CD8-positive, alpha-beta memory T cell (primary cell): ENCODE results near the gene EPHA3. TPM values are rescaled to one million over a fixed set of nuclear protein-coding genes. Genes with fewer than 3 reads are reported as not detected.

ENCODE experiments used
- CTCF ChIA-PET: fragments of 350-600 bp; sonication (Branson Sonifier 250); formaldehyde crosslinking; loops from one replicate; lab custom pipeline; 2021; ENCODE audit warnings: antibody characterized with exemption; lab: Charles Lee
- POLR2A ChIA-PET: fragments of 350-600 bp; sonication (Branson Sonifier 250); formaldehyde crosslinking; loops from one replicate; lab custom pipeline; 2021; ENCODE audit warnings: antibody characterized with exemption; lab: Charles Lee
- DNase-seq, 5 donors: peaks; one replicate each; pipeline versions ENCODE4 v3.0.0 to v3.0.0-alpha.2; 2020 to 2022; ENCODE audit warnings: mixed read lengths in 1 of 5
- H3K27ac ChIP-seq: one replicate; pipeline ENCODE4 v1.7.0; 2013; ENCODE audit warnings: low read depth, mild to moderate bottlenecking, low read length, moderate library complexity
- H3K27me3 ChIP-seq: 2 replicates; pipeline ENCODE4 v1.7.0; 2013; ENCODE audit warnings: low read length, mild to moderate bottlenecking; ENCODE audit not compliant: insufficient read depth, poor library complexity, severe bottlenecking
- H3K36me3 ChIP-seq: 2 replicates; pipeline ENCODE4 v1.7.0; 2013; ENCODE audit warnings: mild to moderate bottlenecking, low read length, moderate library complexity; ENCODE audit not compliant: insufficient read depth
- H3K4me1 ChIP-seq: 2 replicates; pipeline ENCODE4 v1.7.0; 2013; ENCODE audit warnings: mild to moderate bottlenecking, low read length, moderate library complexity; ENCODE audit not compliant: insufficient read depth
- H3K4me3 ChIP-seq: 2 replicates; pipeline ENCODE4 v1.7.0; 2013; ENCODE audit warnings: mild to moderate bottlenecking, low read length
- H3K9me3 ChIP-seq: 2 replicates; pipeline ENCODE4 v1.7.0; 2013; ENCODE audit warnings: mild to moderate bottlenecking, low read length
- H3K27ac Mint-ChIP-seq, 8 donors: one replicate each; pipeline ENCODE4 v1.8.0; 2020 to 2021; ENCODE audit warnings: mixed read lengths in 8 of 8, mild to moderate bottlenecking in 6 of 8, inconsistent platforms in 3 of 8, moderate library complexity in 3 of 8
- H3K27me3 Mint-ChIP-seq, 2 donors: one replicate each; pipeline ENCODE4 v1.8.0; 2020 to 2021; ENCODE audit warnings: mixed read lengths in 2 of 2, mild to moderate bottlenecking in 1 of 2, moderate library complexity in 1 of 2
- H3K36me3 Mint-ChIP-seq, 3 donors: one replicate each; pipeline ENCODE4 v1.8.0; 2020 to 2021; ENCODE audit warnings: mixed read lengths in 3 of 3, inconsistent platforms in 1 of 3, mild to moderate bottlenecking in 1 of 3
- H3K4me1 Mint-ChIP-seq, 3 donors: one replicate each; pipeline ENCODE4 v1.8.0; 2020 to 2021; ENCODE audit warnings: mixed read lengths in 3 of 3, inconsistent platforms in 1 of 3, mild to moderate bottlenecking in 1 of 3
- H3K4me3 Mint-ChIP-seq, 7 donors: one replicate each; pipeline ENCODE4 v1.8.0; 2020 to 2021; ENCODE audit warnings: mixed read lengths in 7 of 7, mild to moderate bottlenecking in 6 of 7, moderate library complexity in 4 of 7, inconsistent platforms in 2 of 7
- H3K9me3 Mint-ChIP-seq, 5 donors: one replicate each; pipeline ENCODE4 v1.8.0; 2020 to 2022; ENCODE audit warnings: mixed read lengths in 5 of 5, mild to moderate bottlenecking in 3 of 5, moderate library complexity in 2 of 5, inconsistent platforms in 1 of 5
- polyA plus RNA-seq: library from polyadenylated mRNA; unstranded; fragments of 300-500 nt; fragmentation: Illumina TruSeq; gene quantifications from one replicate; pipeline ENCODE4 v1.2.3, GENCODE V29; 2021
- total RNA-seq, 2 experiments: library from RNA; stranded (reverse); gene quantifications; one replicate each; pipeline ENCODE4 v1.2.3, GENCODE V29; 2021

Gene EPHA3
- total and polyA plus RNA-seq, 3 experiments from 2014 or later, result not detected

GRCh38 chr3:89155811-89156210, 48.4 kb downstream of the EPHA3 start:
- Mint-ChIP-seq H3K27ac (no peak overlapping the region), H3K36me3 (no peaks in the 10 kb centered on the region), H3K9me3 (peaks cover 3 to 13% (median 11%) of the 10 kb centered on the region in 5 donors), H3K4me3 (no peak overlapping the region), H3K4me1 (no peaks in the 10 kb centered on the region), H3K27me3 (no peaks in the 10 kb centered on the region)
- Histone ChIP-seq H3K4me3 (no peak overlapping the region), H3K4me1 (no peaks in the 10 kb centered on the region), H3K27me3 (no peaks in the 10 kb centered on the region), H3K27ac (no peak overlapping the region), H3K9me3 (no peaks in the 10 kb centered on the region), H3K36me3 (no peaks in the 10 kb centered on the region)
- no peak for DNase-seq
- ChIA-PET POLR2A (no interaction called here), CTCF (no interaction called here)

DNA sequence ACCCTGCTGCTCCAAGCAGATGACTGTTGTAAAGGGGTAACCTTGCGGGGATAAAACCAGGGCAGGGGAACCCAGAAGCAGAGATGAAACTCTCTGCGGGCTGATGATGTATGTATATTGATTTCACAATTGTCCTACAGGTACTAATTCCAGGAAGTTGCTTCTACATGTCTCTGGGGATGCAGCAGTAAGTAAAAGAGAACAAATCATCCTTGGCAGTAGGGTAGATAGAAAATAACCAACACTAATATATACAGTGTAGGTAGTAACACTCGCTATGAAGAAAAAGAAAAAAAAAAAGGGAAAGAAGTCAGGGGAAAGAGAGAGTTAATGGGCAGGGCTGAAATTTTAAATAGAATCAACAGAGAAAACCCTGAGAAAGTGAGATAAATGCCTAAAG, 50.2 kb downstream of the EPHA3 start:
- ChIA-PET POLR2A (no interaction called here), CTCF (no interaction called here)
- Mint-ChIP-seq H3K27ac (no peak overlapping the region), H3K9me3 (peaks cover 0 to 19% (median 9%) of the 10 kb centered on the region in 5 donors), H3K4me3 (no peak overlapping the region), H3K4me1 (no peaks in the 10 kb centered on the region), H3K36me3 (no peaks in the 10 kb centered on the region), H3K27me3 (no peaks in the 10 kb centered on the region)
- H3K27me3 ChIP-seq, result no peaks in the 10 kb centered on the region
- H3K27ac ChIP-seq, result no peak overlapping the region
- no peaks in the 10 kb centered on the region for H3K36me3 ChIP-seq
- H3K4me3 ChIP-seq, result no peak overlapping the region
- H3K9me3 ChIP-seq, result no peaks in the 10 kb centered on the region
- H3K4me1 ChIP-seq, result no peaks in the 10 kb centered on the region
- DNase-seq, result no peak

DNA sequence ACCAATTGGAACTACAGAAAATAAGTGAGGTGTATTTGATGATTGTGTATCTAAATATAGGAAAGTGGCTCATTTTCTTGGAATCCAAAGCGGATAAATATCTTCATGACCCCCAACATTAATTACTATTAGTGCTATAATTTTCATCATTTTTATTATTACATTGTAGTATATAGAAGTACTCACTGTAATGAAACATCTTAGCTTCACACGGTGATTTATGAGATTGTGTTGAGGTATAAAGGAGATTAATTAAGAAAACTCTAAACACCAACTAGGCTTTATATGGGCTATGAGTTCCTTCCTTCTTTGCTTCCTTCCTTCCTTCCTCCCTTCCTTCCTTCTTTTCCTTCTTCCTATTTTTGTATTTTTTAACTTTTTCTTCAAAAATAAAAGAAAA, 52.2 kb downstream of the EPHA3 start:
- POLR2A ChIA-PET, result no interaction called here
- Histone ChIP-seq H3K4me1 (no peaks in the 10 kb centered on the region), H3K9me3 (no peaks in the 10 kb centered on the region), H3K4me3 (no peak overlapping the region), H3K36me3 (no peaks in the 10 kb centered on the region), H3K27me3 (no peaks in the 10 kb centered on the region), H3K27ac (no peak overlapping the region)
- Mint-ChIP-seq H3K4me3 (no peak overlapping the region), H3K27me3 (no peaks in the 10 kb centered on the region), H3K27ac (no peak overlapping the region), H3K4me1 (no peaks in the 10 kb centered on the region), H3K36me3 (no peaks in the 10 kb centered on the region), H3K9me3 (peaks cover 0 to 15% (median 7%) of the 10 kb centered on the region in 5 donors)
- CTCF ChIA-PET, result no interaction called here
- no peak for DNase-seq

DNA sequence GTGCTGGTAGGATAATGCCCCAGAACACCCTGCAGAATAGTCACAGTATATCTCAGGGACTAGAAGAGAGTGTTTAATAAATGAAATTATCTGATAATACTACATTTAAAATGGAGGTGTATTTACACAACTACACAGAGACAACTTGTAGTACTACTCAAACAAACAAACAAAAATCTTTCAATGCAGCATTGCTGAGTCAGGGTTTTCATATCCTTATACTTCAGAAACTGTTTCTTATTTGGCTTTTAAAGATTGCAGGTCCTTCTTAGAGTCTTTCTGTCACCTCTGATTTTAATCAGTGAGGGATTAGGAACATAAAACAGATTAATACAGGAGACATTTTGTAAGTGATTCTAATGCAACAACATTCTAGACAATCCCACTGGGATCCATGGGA, 57.4 kb downstream of the EPHA3 start:
- Histone ChIP-seq H3K9me3 (no peaks in the 10 kb centered on the region), H3K27ac (no peak overlapping the region), H3K4me3 (no peak overlapping the region), H3K36me3 (no peaks in the 10 kb centered on the region), H3K4me1 (no peaks in the 10 kb centered on the region), H3K27me3 (no peaks in the 10 kb centered on the region)
- Mint-ChIP-seq H3K4me3 (no peak overlapping the region), H3K36me3 (no peaks in the 10 kb centered on the region), H3K27me3 (no peaks in the 10 kb centered on the region), H3K27ac (no peak overlapping the region), H3K9me3 (peaks cover 0 to 20% (median 3%) of the 10 kb centered on the region in 5 donors), H3K4me1 (no peaks in the 10 kb centered on the region)
- POLR2A ChIA-PET, result no interaction called here
- DNase-seq, result no peak
- CTCF ChIA-PET, result no interaction called here

DNA sequence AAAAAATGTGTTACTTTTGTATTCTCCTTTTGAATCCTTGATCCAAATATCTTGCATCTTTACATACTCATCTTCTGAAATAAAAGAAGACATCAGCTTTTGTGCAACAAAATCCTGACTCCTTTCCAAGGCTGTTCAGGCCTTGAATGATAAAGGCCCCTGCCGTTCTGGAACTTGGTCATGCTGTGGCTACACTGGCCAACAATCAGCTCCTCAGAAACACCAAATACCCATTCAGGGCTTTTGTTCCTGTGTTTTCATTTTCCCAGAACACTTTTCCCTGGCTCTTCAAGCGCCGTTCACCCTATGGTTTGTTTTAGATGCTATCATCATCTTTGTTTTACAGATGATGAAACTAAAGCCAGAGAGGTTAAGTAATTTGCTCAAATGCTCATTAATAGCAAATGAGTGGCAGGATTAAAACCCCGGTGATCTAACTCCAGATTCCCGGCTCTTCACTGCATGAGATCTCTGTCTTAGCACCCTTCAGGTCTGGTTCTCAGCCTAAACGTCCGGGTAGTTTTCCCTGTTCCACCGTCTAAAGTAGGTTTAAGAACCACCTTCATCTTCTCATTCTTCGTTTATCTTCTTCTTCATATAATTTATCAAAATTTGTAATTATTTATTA, 58.3 kb downstream of the EPHA3 start:
- no peaks in the 10 kb centered on the region for H3K27me3 ChIP-seq
- CTCF ChIA-PET, result no interaction called here
- no peak overlapping the region for H3K27ac ChIP-seq
- H3K4me3 ChIP-seq, result no peak overlapping the region
- Mint-ChIP-seq H3K36me3 (no peaks in the 10 kb centered on the region), H3K27me3 (no peaks in the 10 kb centered on the region), H3K4me3 (no peak overlapping the region), H3K27ac (no peak overlapping the region), H3K9me3 (peaks cover 0 to 20% (median 3%) of the 10 kb centered on the region in 5 donors), H3K4me1 (no peaks in the 10 kb centered on the region)
- no peak for DNase-seq
- H3K4me1 ChIP-seq, result no peaks in the 10 kb centered on the region
- POLR2A ChIA-PET, result no interaction called here
- no peaks in the 10 kb centered on the region for H3K9me3 ChIP-seq
- no peaks in the 10 kb centered on the region for H3K36me3 ChIP-seq

GRCh38 chr3:89171687-89172545, 64.5 kb downstream of the EPHA3 start:
- H3K27ac Mint-ChIP-seq, result no peak overlapping the region
- H3K4me3 ChIP-seq, result no peak overlapping the region
- no peaks in the 10 kb centered on the region for H3K4me1 ChIP-seq
- no peaks in the 10 kb centered on the region for H3K4me1 Mint-ChIP-seq
- H3K27ac ChIP-seq, result no peak overlapping the region
- H3K4me3 Mint-ChIP-seq, result no peak overlapping the region
- H3K27me3 ChIP-seq, result no peaks in the 10 kb centered on the region
- ChIA-PET CTCF (no interaction called here), POLR2A (no interaction called here)
- H3K36me3 ChIP-seq, result no peaks in the 10 kb centered on the region
- no peaks in the 10 kb centered on the region for H3K27me3 Mint-ChIP-seq
- no peak for DNase-seq
- no peaks in the 10 kb centered on the region for H3K36me3 Mint-ChIP-seq
- peaks cover 3 to 8% (median 4%) of the 10 kb centered on the region in 5 donors for H3K9me3 Mint-ChIP-seq
- H3K9me3 ChIP-seq, result no peaks in the 10 kb centered on the region

- Histone ChIP-seq H3K27ac (no peak overlapping the region), H3K9me3 (no peaks in the 10 kb centered on the region), H3K4me1 (no peaks in the 10 kb centered on the region), H3K36me3 (no peaks in the 10 kb centered on the region), H3K4me3 (no peak overlapping the region), H3K27me3 (no peaks in the 10 kb centered on the region)
- no peaks in the 10 kb centered on the region for H3K36me3 Mint-ChIP-seq
- no peak for DNase-seq
- peaks cover 2 to 16% (median 5%) of the 10 kb centered on the region in 5 donors for H3K9me3 Mint-ChIP-seq
- ChIA-PET POLR2A (no interaction called here), CTCF (no interaction called here)
- H3K4me3 Mint-ChIP-seq, result no peak overlapping the region
- H3K27ac Mint-ChIP-seq, result no peak overlapping the region
- H3K27me3 Mint-ChIP-seq, result no peaks in the 10 kb centered on the region
- no peaks in the 10 kb centered on the region for H3K4me1 Mint-ChIP-seq
Measured at GRCh38 chr3:89173546-89173945, 66.1 kb downstream of the EPHA3 start.

GRCh38 chr3:89179355-89180001, 72.1 kb downstream of the EPHA3 start:
- Histone ChIP-seq H3K36me3 (no peaks in the 10 kb centered on the region), H3K9me3 (no peaks in the 10 kb centered on the region), H3K4me1 (no peaks in the 10 kb centered on the region), H3K27me3 (no peaks in the 10 kb centered on the region), H3K4me3 (no peak overlapping the region), H3K27ac (no peak overlapping the region)
- no peaks in the 10 kb centered on the region for H3K36me3 Mint-ChIP-seq
- no peaks in the 10 kb centered on the region for H3K4me1 Mint-ChIP-seq
- no peaks in the 10 kb centered on the region for H3K27me3 Mint-ChIP-seq
- H3K9me3 Mint-ChIP-seq, result peaks cover 1 to 22% (median 7%) of the 10 kb centered on the region in 5 donors
- ChIA-PET POLR2A (no interaction called here), CTCF (no interaction called here)
- H3K27ac Mint-ChIP-seq, result no peak overlapping the region
- no peak overlapping the region for H3K4me3 Mint-ChIP-seq
- no peak for DNase-seq
